Measurements from ENCODE around the gene AGBL1.

AGBL1 gene

GRCh38 chr15:86481720-86482119 lies 402.0 kb downstream of the AGBL1 start:
- H3K4me3 Mint-ChIP-seq: no peak overlapping the region
- DNase-seq: no peak
- no peaks in the 10 kb centered on the region for H3K9me3 Mint-ChIP-seq
- H3K36me3 Mint-ChIP-seq (ENCODE audit: low read depth): no peaks in the 10 kb centered on the region
- peaks cover 13% of the 10 kb centered on the region for H3K27me3 Mint-ChIP-seq (ENCODE audit: low read depth, poor library complexity)
- peaks cover 6% of the 10 kb centered on the region for H3K4me1 Mint-ChIP-seq
- no peak overlapping the region for H3K27ac Mint-ChIP-seq
- no peak for TF ChIP-seq CTCF (IDR thresholded peaks at IDR 0.05)

GRCh38 chr15:86483936-86484335 lies 404.3 kb downstream of the AGBL1 start:
- Mint-ChIP-seq H3K4me3 (no peak overlapping the region), H3K36me3 (ENCODE audit: low read depth) (no peaks in the 10 kb centered on the region), H3K4me1 (peaks cover 6% of the 10 kb centered on the region), H3K27me3 (ENCODE audit: low read depth, poor library complexity) (peaks cover 10% of the 10 kb centered on the region), H3K9me3 (no peaks in the 10 kb centered on the region), H3K27ac (no peak overlapping the region)
- no peak for DNase-seq
- TF ChIP-seq CTCF (IDR thresholded peaks at IDR 0.05): no peak

GRCh38 chr15:86488046-86488445 lies 408.4 kb downstream of the AGBL1 start:
- H3K36me3 Mint-ChIP-seq (ENCODE audit: low read depth): no peaks in the 10 kb centered on the region
- H3K27me3 Mint-ChIP-seq (ENCODE audit: low read depth, poor library complexity): peaks cover 8% of the 10 kb centered on the region
- DNase-seq: no peak
- peaks cover 6% of the 10 kb centered on the region for H3K4me1 Mint-ChIP-seq
- no peak overlapping the region for H3K27ac Mint-ChIP-seq
- no peak overlapping the region for H3K4me3 Mint-ChIP-seq
- no peaks in the 10 kb centered on the region for H3K9me3 Mint-ChIP-seq
- no peak for TF ChIP-seq CTCF (IDR thresholded peaks at IDR 0.05)

GRCh38 chr15:86489981-86490380 lies 410.3 kb downstream of the AGBL1 start:
- DNase-seq: no peak
- H3K27me3 Mint-ChIP-seq (ENCODE audit: low read depth, poor library complexity): peaks cover 13% of the 10 kb centered on the region

GRCh38 chr15:86491118-86491517 lies 411.4 kb downstream of the AGBL1 start:
- no peak for TF ChIP-seq CTCF (IDR thresholded peaks at IDR 0.05)
- H3K36me3 Mint-ChIP-seq (ENCODE audit: low read depth): no peaks in the 10 kb centered on the region
- H3K27me3 Mint-ChIP-seq (ENCODE audit: low read depth, poor library complexity): peaks cover 11% of the 10 kb centered on the region
- no peak overlapping the region for H3K27ac Mint-ChIP-seq
- no peaks in the 10 kb centered on the region for H3K9me3 Mint-ChIP-seq
- no peaks in the 10 kb centered on the region for H3K4me1 Mint-ChIP-seq
- H3K4me3 Mint-ChIP-seq: no peak overlapping the region
- DNase-seq: no peak

More at GRCh38 chr15:86489981-86490380, 410.3 kb downstream of the AGBL1 start:
- H3K27ac Mint-ChIP-seq: no peak overlapping the region
- H3K4me3 Mint-ChIP-seq: no peak overlapping the region
- H3K36me3 Mint-ChIP-seq (ENCODE audit: low read depth): no peaks in the 10 kb centered on the region
- no peaks in the 10 kb centered on the region for H3K9me3 Mint-ChIP-seq
- no peak for TF ChIP-seq CTCF (IDR thresholded peaks at IDR 0.05)
- H3K4me1 Mint-ChIP-seq: no peaks in the 10 kb centered on the region

GRCh38 chr15:86493884-86494283 lies 414.2 kb downstream of the AGBL1 start:
- Mint-ChIP-seq H3K36me3 (ENCODE audit: low read depth) (no peaks in the 10 kb centered on the region), H3K4me3 (no peak overlapping the region), H3K27me3 (ENCODE audit: low read depth, poor library complexity) (peaks cover 9% of the 10 kb centered on the region), H3K4me1 (no peaks in the 10 kb centered on the region), H3K9me3 (no peaks in the 10 kb centered on the region), H3K27ac (no peak overlapping the region)
- no peak for DNase-seq
- no peak for TF ChIP-seq CTCF (IDR thresholded peaks at IDR 0.05)

Data from nephron progenitor cell (in vitro differentiated cells).